ENCODE results near the gene WDR18.

- TF ChIP-seq CTCF (conservative IDR thresholded peaks at IDR 0.05; ENCODE audit: low read length) (no peak), EZH2phosphoT487 (IDR thresholded peaks at IDR 0.05; ENCODE audit: borderline replicate concordance) (no peak)
Observed at GRCh38 chr19:950352-951066, 33.6 kb upstream of the WDR18 start.

All from Loucy (cell line).